ENCODE results near the gene BTBD9.

BTBD9 gene

GRCh38 chr6:38603966-38604365 is 35.8 kb downstream of the BTBD9 start:
- TF ChIP-seq CTCF (IDR thresholded peaks at IDR 0.05): no peak

GRCh38 chr6:38603496-38603895 is 36.2 kb downstream of the BTBD9 start:
- no peak for TF ChIP-seq CTCF (IDR thresholded peaks at IDR 0.05)

GRCh38 chr6:38599966-38600550 is 39.7 kb downstream of the BTBD9 start:
- no peak for TF ChIP-seq CTCF (IDR thresholded peaks at IDR 0.05)

GRCh38 chr6:38599261-38599660 is 40.5 kb downstream of the BTBD9 start:
- no peak for TF ChIP-seq CTCF (IDR thresholded peaks at IDR 0.05)

GRCh38 chr6:38593998-38594665 is 45.6 kb downstream of the BTBD9 start:
- TF ChIP-seq CTCF (IDR thresholded peaks at IDR 0.05): no peak

GRCh38 chr6:38593409-38593808 is 46.3 kb downstream of the BTBD9 start:
- TF ChIP-seq CTCF (IDR thresholded peaks at IDR 0.05): no peak

GRCh38 chr6:38591439-38591838 is 48.3 kb downstream of the BTBD9 start:
- TF ChIP-seq CTCF (IDR thresholded peaks at IDR 0.05): no peak

- no peak for TF ChIP-seq CTCF (IDR thresholded peaks at IDR 0.05)
These were observed 50.4 kb downstream of the BTBD9 start for GRCh38 chr6:38589367-38589720.
